Keratinocyte (primary cell): ENCODE measurements around the gene ANXA3. TPM values are rescaled to one million over a fixed set of nuclear protein-coding genes. Genes with fewer than 3 reads are reported as not detected.

Experiments used
- DNase-seq: peaks from one replicate; pipeline ENCODE4 v3.0.0-alpha.2; 2011; ENCODE audit warnings: low read depth, missing footprints, low spot score
- FAIRE-seq: peaks from 2 replicates; lab custom pipeline; 2011; peaks lifted over from hg19 to GRCh38; lab: Jason Lieb, UNC
- H2AFZ ChIP-seq: 2 replicates; pipeline ENCODE4 v1.6.0; 2012; ENCODE audit warnings: low read length, control low read depth, inconsistent platforms; ENCODE audit not compliant: control insufficient read depth
- H3K27ac ChIP-seq: 2 replicates; pipeline ENCODE4 v1.5.1; 2011; ENCODE audit warnings: low read length; ENCODE audit not compliant: control insufficient read depth, insufficient read depth
- H3K27me3 ChIP-seq: 3 replicates; pipeline ENCODE4 v1.6.0; 2011; ENCODE audit warnings: low read length; ENCODE audit not compliant: control insufficient read depth, insufficient read depth; ENCODE audit errors: extremely low read depth
- H3K36me3 ChIP-seq, 2 experiments: 2 replicates in 1 of 2; 3 replicates in 1 of 2; pipeline ENCODE4 v1.5.1; 2011; ENCODE audit warnings: low read length in 2 of 2, mild to moderate bottlenecking in 1 of 2; ENCODE audit not compliant: control insufficient read depth in 2 of 2, insufficient read depth in 2 of 2; ENCODE audit errors: extremely low read depth in 1 of 2
- H3K4me1 ChIP-seq: 3 replicates; pipeline ENCODE4 v1.5.1; 2011; ENCODE audit warnings: low read length; ENCODE audit not compliant: control insufficient read depth, insufficient read depth; ENCODE audit errors: extremely low read depth
- H3K4me2 ChIP-seq: 3 replicates; pipeline ENCODE4 v1.6.0; 2011; ENCODE audit warnings: low read depth, low read length; ENCODE audit not compliant: control insufficient read depth, insufficient read depth; ENCODE audit errors: extremely low read depth
- H3K4me3 ChIP-seq, 3 experiments: fragments of 200-600 bp in 1 of 3; sonication (generic) in 1 of 3; 2 replicates in 2 of 3; 3 replicates in 1 of 3; pipeline ENCODE4 v1.5.1; 2011 to 2016; ENCODE audit warnings: low read length in 3 of 3, mild to moderate bottlenecking in 3 of 3, control low read depth in 2 of 3, inconsistent platforms in 1 of 3, low read depth in 1 of 3, mixed read lengths in 1 of 3, mixed run types in 1 of 3, moderate library complexity in 1 of 3; ENCODE audit not compliant: control insufficient read depth in 2 of 3, insufficient read depth in 2 of 3; ENCODE audit errors: extremely low read depth in 1 of 3
- H3K79me2 ChIP-seq: 2 replicates; pipeline ENCODE4 v1.6.0; 2012; ENCODE audit warnings: low read length; ENCODE audit not compliant: control insufficient read depth, insufficient read depth
- H3K9ac ChIP-seq: 3 replicates; pipeline ENCODE4 v1.6.0; 2011; ENCODE audit warnings: low read length; ENCODE audit not compliant: control insufficient read depth, insufficient read depth; ENCODE audit errors: extremely low read depth
- H3K9me1 ChIP-seq: 3 replicates; pipeline ENCODE4 v1.6.0; 2011; ENCODE audit warnings: low read length; ENCODE audit not compliant: control insufficient read depth, insufficient read depth; ENCODE audit errors: extremely low read depth
- H3K9me3 ChIP-seq: 2 replicates; pipeline ENCODE4 v1.5.1; 2012; ENCODE audit warnings: low read depth, low read length; ENCODE audit not compliant: control insufficient read depth
- H4K20me1 ChIP-seq: 3 replicates; pipeline ENCODE4 v1.6.0; 2011; ENCODE audit warnings: low read length; ENCODE audit not compliant: control insufficient read depth, insufficient read depth; ENCODE audit errors: extremely low read depth
- CTCF ChIP-seq, 3 experiments: IDR thresholded peaks in 1 of 3; conservative IDR thresholded peaks in 1 of 3; optimal IDR thresholded peaks in 1 of 3; 2 replicates in 2 of 3; 3 replicates in 1 of 3; pipeline versions ENCODE3 to v1.5.1; 2011; ENCODE audit warnings: low read length in 3 of 3, mild to moderate bottlenecking in 3 of 3, moderate library complexity in 2 of 3, control low read depth in 1 of 3, inconsistent platforms in 1 of 3; ENCODE audit not compliant: insufficient read depth in 2 of 3; ENCODE audit errors: extremely low read depth in 1 of 3
- EZH2 ChIP-seq: IDR thresholded peaks from one replicate; pipeline ENCODE4 v1.6.1; 2012; ENCODE audit warnings: inconsistent platforms, mild to moderate bottlenecking, low read length, moderate library complexity
- dilution Hi-C: fragments of 300-500 bp; cut with MboI; formaldehyde crosslinking; loops from one replicate; pipeline ENCODE4 v1.7.0; 2020; ENCODE audit warnings: low sequenced_read_pairs; ENCODE audit not compliant: extremely low pct_ligation_motif_present
- polyA plus RNA-seq, 5 experiments: library from polyadenylated mRNA; depleted of rRNA in 3 of 5; stranded (reverse) in 3 of 5; stranded (forward) in 1 of 5; unstranded in 1 of 5; fragments of >200 nt; gene quantifications; 1 replicate in 1 of 5; 2 replicates in 3 of 5; 3 replicates in 1 of 5; pipeline versions ENCODE4 v1.2.1 to v1.2.3, GENCODE V29; 2011 to 2012; ENCODE audit warnings: missing spikeins in 2 of 5, low read depth in 1 of 5, low replicate concordance in 1 of 5

The ANXA3 gene
- polyA plus RNA-seq, 1 donor (not counting 4 experiments of a cell fraction or from before 2014, with no cell fraction given): 463 TPM

GRCh38 chr4:78571804-78572203, 20.2 kb downstream of the ANXA3 start:
- peaks cover 47% of the 10 kb centered on the region for H3K79me2 ChIP-seq
- no peak overlapping the region for H2AFZ ChIP-seq
- no peak for FAIRE-seq

GRCh38 chr4:78578674-78579425, 27.3 kb downstream of the ANXA3 start:
- Histone ChIP-seq H3K9ac (no peak overlapping the region), H3K27me3 (no peaks in the 10 kb centered on the region), H3K4me3 (no peak overlapping the region), H3K27ac (no peak overlapping the region), H3K79me2 (peaks cover 13% of the 10 kb centered on the region), H3K9me3 (no peaks in the 10 kb centered on the region), H3K9me1 (peaks cover 2% of the 10 kb centered on the region), H3K4me2 (no peak overlapping the region), H3K36me3 (peaks cover 30 to 66% of the 10 kb centered on the region in 2 experiments), H3K4me1 (no peaks in the 10 kb centered on the region), H4K20me1 (no peaks in the 10 kb centered on the region), H2AFZ (no peak overlapping the region)
- TF ChIP-seq EZH2 (no peak), CTCF (optimal IDR thresholded peaks at IDR 0.05 in 1 of 3, IDR thresholded peaks at IDR 0.05 in 1 of 3, conservative IDR thresholded peaks at IDR 0.05 in 1 of 3; ENCODE audit: extremely low read depth in 1 of 3, insufficient read depth in 2 of 3, low read length in 3 of 3) (no peak)
- no peak for DNase-seq
- dilution Hi-C loops: no loop called here
- FAIRE-seq: no peak

More at GRCh38 chr4:78571804-78572203, 20.2 kb downstream of the ANXA3 start:
- H3K9me1 ChIP-seq: no peaks in the 10 kb centered on the region
- dilution Hi-C loops: no loop called here
- peaks cover 18 to 63% of the 10 kb centered on the region in 2 experiments for H3K36me3 ChIP-seq
- no peak overlapping the region for H3K9ac ChIP-seq
- TF ChIP-seq EZH2: no peak
- TF ChIP-seq CTCF (optimal IDR thresholded peaks at IDR 0.05 in 1 of 3, IDR thresholded peaks at IDR 0.05 in 1 of 3, conservative IDR thresholded peaks at IDR 0.05 in 1 of 3; ENCODE audit: extremely low read depth in 1 of 3, insufficient read depth in 2 of 3, low read length in 3 of 3): no peak
- H3K4me2 ChIP-seq: no peak overlapping the region
- DNase-seq: no peak
- no peaks in the 10 kb centered on the region for H3K9me3 ChIP-seq
- no peaks in the 10 kb centered on the region for H4K20me1 ChIP-seq
- no peak overlapping the region for H3K4me3 ChIP-seq
- no peaks in the 10 kb centered on the region for H3K27me3 ChIP-seq
- peaks cover 29% of the 10 kb centered on the region for H3K4me1 ChIP-seq
- no peak overlapping the region for H3K27ac ChIP-seq
